ENCODE results near the gene NOVA2.

Gene NOVA2

DNA sequence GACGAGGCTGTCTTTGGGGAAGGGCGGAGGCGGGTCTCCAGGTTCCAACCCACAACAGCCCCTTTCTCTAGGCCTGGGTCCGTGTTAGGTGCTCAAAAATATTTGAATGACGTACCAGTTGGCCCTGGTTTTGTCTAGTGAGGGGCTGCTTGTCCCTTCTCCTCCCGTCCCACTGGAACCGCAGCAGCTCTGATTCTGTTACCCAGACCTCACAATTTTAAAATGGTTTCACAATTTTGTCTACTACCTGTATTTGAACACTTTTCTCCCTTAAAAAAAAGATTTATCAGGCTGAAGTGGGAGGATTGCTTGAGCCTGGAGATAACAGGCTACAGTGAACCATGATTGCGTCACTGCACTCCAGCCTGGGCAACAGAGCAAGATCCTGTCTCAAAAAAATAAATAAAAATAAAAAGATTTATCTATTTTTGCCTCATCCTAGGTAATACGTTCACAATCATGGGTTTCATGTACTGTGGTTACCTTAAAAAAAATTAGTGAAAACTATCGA lies 86.4 kb downstream of the NOVA2 start:
- no peak for DNase-seq

DNA sequence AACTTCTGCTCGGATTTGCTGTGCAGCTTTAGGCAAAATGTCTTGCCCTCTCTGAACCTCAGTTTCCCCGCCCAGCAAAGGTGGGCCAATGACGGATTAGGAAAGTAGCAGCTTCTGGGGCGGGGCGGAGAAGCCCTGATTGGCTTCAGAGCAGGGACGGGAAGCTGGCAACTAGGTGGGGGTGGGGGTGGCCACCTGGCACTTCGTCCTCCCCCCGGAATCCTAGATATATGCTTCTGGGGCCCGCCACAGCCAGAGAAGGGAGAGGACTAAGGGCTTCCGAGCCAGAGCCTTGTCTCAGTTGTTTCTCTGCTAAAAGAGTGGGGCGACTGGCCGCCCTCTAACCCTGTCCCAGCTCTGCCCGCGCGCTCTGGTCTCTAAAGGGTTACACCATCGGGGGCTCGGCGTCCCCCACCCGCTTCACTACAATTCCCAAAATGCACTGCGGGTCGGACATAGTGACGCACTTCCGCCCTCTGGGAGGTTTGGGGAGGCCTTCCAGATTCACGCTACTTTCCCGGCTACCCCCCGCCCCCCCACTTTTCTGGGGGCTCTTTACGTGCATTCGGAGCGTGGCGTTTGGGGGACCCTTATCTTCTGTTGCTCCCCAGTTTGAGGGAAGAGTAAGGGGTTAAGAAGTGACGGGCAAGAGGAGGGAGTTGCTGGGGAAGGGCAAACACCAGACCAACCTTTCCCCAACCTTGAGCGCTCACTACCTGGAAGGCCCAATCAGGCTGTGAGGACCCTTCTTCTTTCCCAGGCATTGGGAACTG lies 87.1 kb downstream of the NOVA2 start:
- peak; percentile 81 for DNase-seq

DNA sequence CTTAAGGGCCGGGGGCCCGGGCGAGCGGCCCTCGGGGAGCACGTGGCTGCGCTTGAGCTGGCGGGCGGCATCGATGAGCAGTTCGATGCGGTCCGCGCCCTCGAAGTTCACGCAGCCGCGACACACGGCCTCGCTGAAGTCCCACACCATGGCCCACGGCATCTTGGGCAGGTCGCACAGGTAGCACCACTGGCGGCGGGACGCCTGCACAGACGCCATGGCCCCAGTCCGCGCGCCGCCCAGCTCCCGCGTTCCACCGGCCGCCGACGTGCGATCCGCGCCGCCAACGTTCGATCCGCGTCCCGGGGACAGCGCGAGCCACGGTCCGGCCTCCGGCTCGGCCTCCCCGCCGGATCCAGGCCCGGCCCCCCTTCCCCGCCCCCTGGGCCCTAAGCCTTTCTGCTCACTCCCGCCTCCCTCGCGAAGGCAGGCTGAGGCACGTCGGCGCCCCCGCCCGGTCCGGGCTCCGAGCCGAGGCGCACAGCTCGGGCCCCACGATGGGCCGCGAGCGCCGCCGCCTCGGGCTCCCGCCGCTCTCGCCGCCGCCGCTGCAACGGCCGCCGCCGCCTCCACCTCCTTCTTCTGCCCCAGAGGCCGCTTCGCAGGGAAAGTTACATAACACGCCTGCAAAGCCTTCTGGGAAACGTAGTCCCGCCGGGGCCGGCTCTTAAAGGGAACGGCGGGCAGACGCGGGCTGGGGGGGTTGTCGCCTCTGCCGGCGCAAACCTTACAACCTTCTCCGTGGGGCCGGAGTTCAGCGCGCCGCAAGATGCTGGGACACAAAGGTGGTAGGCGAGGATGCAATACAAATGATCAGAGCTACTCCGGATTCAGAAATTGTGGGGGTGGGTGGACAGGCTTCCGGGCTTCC lies 87.9 kb downstream of the NOVA2 start, which contains the start of gene IRF2BP1:
Gene IRF2BP1 (minus strand): TSS at position 586 of the 871 bp plus-strand sequence. CDS start 367 bp downstream, at position 219.
- peak; percentile 78 for DNase-seq

DNA sequence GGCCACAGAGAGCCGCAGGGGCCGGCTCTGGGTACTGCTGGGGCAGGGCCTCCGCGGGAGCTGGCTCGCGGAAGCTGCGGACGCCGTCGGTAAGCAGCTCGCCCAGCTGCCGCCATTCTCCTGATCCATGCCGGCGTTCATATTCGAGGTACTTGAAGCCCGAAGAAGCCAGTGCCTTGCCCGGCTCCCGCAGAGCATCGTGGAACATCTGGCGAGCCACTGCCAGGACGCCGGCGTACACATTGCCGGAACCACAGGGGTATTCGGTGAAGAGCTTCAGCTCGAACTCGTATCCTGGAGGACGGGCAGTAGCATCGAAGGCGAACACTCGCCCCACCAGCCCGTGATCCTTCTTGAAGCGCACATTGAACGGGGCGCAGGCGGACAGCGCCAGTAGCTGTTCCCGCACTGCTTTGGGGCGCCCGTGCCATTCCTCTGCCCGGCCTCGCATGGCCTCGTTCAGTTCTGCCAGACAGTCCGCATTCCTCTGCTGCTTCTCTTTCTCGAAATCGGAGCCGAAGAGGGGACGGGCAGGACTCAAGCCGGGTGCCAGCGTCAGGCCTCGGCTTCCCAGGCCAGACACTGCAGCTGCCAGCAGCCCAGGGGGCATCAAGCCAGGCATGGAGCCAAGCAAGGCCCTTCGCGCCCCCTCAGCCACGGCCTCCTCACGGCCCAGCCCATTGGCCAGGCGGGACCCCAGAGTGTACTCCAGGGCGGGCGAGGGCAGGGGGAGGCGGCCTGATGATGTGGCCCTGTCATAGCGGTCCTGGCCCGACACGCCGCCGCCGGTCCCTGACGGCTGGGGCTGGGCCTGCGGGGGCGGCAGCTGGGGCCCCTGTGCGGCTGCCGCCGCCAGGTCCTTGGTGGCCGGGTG lies 88.7 kb downstream of the NOVA2 start:
- no peak for DNase-seq

DNA sequence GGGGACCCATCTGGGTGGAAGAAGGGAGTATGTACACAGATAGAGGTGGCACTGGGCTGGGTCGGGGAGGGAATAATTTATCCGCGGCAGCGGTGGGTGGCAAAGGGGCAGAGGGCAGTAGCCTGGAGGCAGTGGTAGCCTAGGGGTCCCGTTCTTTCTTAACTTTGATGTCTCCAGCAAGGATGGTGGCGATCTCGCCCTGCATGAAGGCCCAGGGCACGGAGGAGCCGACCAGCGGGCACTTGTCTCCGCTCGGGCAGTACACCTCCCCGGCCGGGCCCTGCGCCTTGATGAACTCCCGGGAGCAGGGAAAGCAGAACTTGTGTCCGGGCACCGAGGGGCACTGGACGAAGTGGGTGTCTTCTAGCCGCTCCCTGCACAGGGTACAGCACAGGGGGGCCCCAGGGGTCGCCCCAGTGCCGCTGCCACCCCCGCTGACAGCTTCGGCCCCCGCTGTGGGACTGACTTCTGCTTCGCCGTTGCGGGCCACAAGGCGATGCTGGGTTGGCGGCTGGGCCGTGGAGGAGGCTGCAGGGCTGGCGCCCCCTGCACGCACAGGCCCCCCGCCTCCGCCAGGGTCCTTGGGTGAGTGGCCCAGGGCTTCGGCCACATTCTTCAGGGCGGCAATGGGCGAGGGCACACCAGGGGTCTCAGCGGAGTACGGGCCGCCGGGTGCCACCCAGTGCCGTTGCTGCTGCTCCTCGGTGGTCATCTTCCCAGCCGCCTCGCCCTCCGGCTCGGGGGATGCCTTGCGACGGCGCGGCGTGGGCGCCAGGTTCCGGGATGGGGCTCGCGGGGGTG lies 89.6 kb downstream of the NOVA2 start:
- no peak for DNase-seq

Data from stimulated activated CD4-positive, alpha-beta T cell treated with anti-CD3 and anti-CD28 coated beads, Interleukin-12 subunit alpha, Interleukin-12 subunit beta, amount 100 ng/mL, for 4 hours (primary cell).